ENCODE measurements around the gene AUNIP.

GRCh38 chr1:25908161-25908560, 48.9 kb upstream of the AUNIP start:
- TF ChIP-seq CTCF (tag by site-specific recombination; IDR thresholded peaks at IDR 0.05) = no peak
- no peak for TF ChIP-seq ZNF394 (tag by site-specific recombination; IDR thresholded peaks at IDR 0.05; ENCODE audit: borderline replicate concordance)
- TF ChIP-seq SP2 (tag by site-specific recombination; IDR thresholded peaks at IDR 0.05) = no peak
- TF ChIP-seq ZNF266 (tag by site-specific recombination; IDR thresholded peaks at IDR 0.05; ENCODE audit: low read depth) = no peak
- no peak for TF ChIP-seq ZNF558 (tag by site-specific recombination; IDR thresholded peaks at IDR 0.05)
- TF ChIP-seq ZNF274 (IDR thresholded peaks at IDR 0.05; ENCODE audit: low read length) = no peak
- no peak for TF ChIP-seq ZNF274 (tag by site-specific recombination; IDR thresholded peaks at IDR 0.05; ENCODE audit: borderline replicate concordance)
- no peak for TF ChIP-seq ZBTB11 (tag by site-specific recombination; conservative IDR thresholded peaks at IDR 0.05; ENCODE audit: low read depth)
- no peak for TF ChIP-seq REST (tag by site-specific recombination; IDR thresholded peaks at IDR 0.05)
- TF ChIP-seq ZNF580 (tag by site-specific recombination; IDR thresholded peaks at IDR 0.05) = no peak
- no peak for TF ChIP-seq ZNF514 (tag by site-specific recombination; IDR thresholded peaks at IDR 0.05)
